ENCODE results near the gene SDR39U1. TPM values are rescaled to one million over a fixed set of nuclear protein-coding genes. Genes with fewer than 3 reads are reported as not detected.

Gene SDR39U1
- total RNA-seq, 1 experiment from 2014 or later: 3.3 TPM

GRCh38 chr14:24390701-24391468 is 51.7 kb downstream of the SDR39U1 start:
- no peak for DNase-seq (ENCODE audit: low spot score)

Other genes with a start within 250 kb of the SDR39U1 start
- gene TM9SF1, start 247.3 kb downstream of the SDR39U1 start, total RNA-seq (2014; rRNA removed; shearing (Covaris generic)): 45.3 and 50.8 TPM in 2 replicates
- not detected in 2 replicates for gene TSSK4, start 237.1 kb downstream of the SDR39U1 start, total RNA-seq (2014; rRNA removed; shearing (Covaris generic))
- 19.8 and 38.1 TPM in 2 replicates for gene CHMP4A, start 229.3 kb downstream of the SDR39U1 start, total RNA-seq (2014; rRNA removed; shearing (Covaris generic))
- 6.4 and 20.2 TPM in 2 replicates for gene MDP1, start 226.7 kb downstream of the SDR39U1 start, total RNA-seq (2014; rRNA removed; shearing (Covaris generic))
- gene NEDD8, start 210.4 kb downstream of the SDR39U1 start, total RNA-seq (2014; rRNA removed; shearing (Covaris generic)): 201 and 286 TPM in 2 replicates
- gene GMPR2, start 209.8 kb downstream of the SDR39U1 start, total RNA-seq (2014; rRNA removed; shearing (Covaris generic)): 49.3 and 52.7 TPM in 2 replicates
- 36.1 and 44.5 TPM in 2 replicates for gene TINF2, start 200.2 kb downstream of the SDR39U1 start, total RNA-seq (2014; rRNA removed; shearing (Covaris generic))
- gene TGM1, start 179.6 kb downstream of the SDR39U1 start, total RNA-seq (2014; rRNA removed; shearing (Covaris generic)): 0.64 and 3.3 TPM in 2 replicates
- gene RABGGTA, start 171.2 kb downstream of the SDR39U1 start, total RNA-seq (2014; rRNA removed; shearing (Covaris generic)): 14.7 and 15.2 TPM in 2 replicates
- gene DHRS1, start 143.0 kb downstream of the SDR39U1 start, total RNA-seq (2014; rRNA removed; shearing (Covaris generic)): 15.1 and 27.8 TPM in 2 replicates
- gene NOP9, start 142.9 kb downstream of the SDR39U1 start, total RNA-seq (2014; rRNA removed; shearing (Covaris generic)): 7.8 and 9.6 TPM in 2 replicates
- not detected in 2 replicates for gene CIDEB, start 134.8 kb downstream of the SDR39U1 start, total RNA-seq (2014; rRNA removed; shearing (Covaris generic))
- gene LTB4R2, start 132.6 kb downstream of the SDR39U1 start, total RNA-seq (2014; rRNA removed; shearing (Covaris generic)): 4.7 and 5.9 TPM in 2 replicates
- gene LTB4R, start 131.3 kb downstream of the SDR39U1 start, total RNA-seq (2014; rRNA removed; shearing (Covaris generic)): 2.3 and 2.9 TPM in 2 replicates
- gene ADCY4, start 107.7 kb downstream of the SDR39U1 start, total RNA-seq (2014; rRNA removed; shearing (Covaris generic)): 0.05 TPM in 1 of 2 replicates, not detected in the other
- not detected in 2 replicates for gene RIPK3, start 102.8 kb downstream of the SDR39U1 start, total RNA-seq (2014; rRNA removed; shearing (Covaris generic))
- not detected in 2 replicates for gene NFATC4, start 74.6 kb downstream of the SDR39U1 start, total RNA-seq (2014; rRNA removed; shearing (Covaris generic))
- gene NYNRIN, start 43.8 kb downstream of the SDR39U1 start, total RNA-seq (2014; rRNA removed; shearing (Covaris generic)): 0.12 and 0.69 TPM in 2 replicates
- gene CBLN3, start 13.1 kb downstream of the SDR39U1 start, total RNA-seq (2014; rRNA removed; shearing (Covaris generic)): 0.17 TPM in 1 of 2 replicates, not detected in the other
- 15.4 and 19.5 TPM in 2 replicates for gene KHNYN, start 12.8 kb downstream of the SDR39U1 start, total RNA-seq (2014; rRNA removed; shearing (Covaris generic))
- not detected in 2 replicates for gene CMA1, start 65.5 kb upstream of the SDR39U1 start, total RNA-seq (2014; rRNA removed; shearing (Covaris generic))
- not detected in 2 replicates for gene CTSG, start 133.5 kb upstream of the SDR39U1 start, total RNA-seq (2014; rRNA removed; shearing (Covaris generic))
- gene GZMH, start 166.9 kb upstream of the SDR39U1 start, total RNA-seq (2014; rRNA removed; shearing (Covaris generic)): not detected in 2 replicates
- not detected in 2 replicates for gene GZMB, start 191.4 kb upstream of the SDR39U1 start, total RNA-seq (2014; rRNA removed; shearing (Covaris generic))

Data from A172 (cell line).